HG02840 (cell line): ENCODE measurements around the gene MDN1.

Experiments
- ATAC-seq: cut with Tn5 transposase; IDR thresholded peaks from one replicate; pipeline ENCODE4 v1.9.1; 2021; ENCODE audit warnings: mild to moderate bottlenecking, moderate library complexity, moderate number of reproducible peaks; ENCODE audit not compliant: unreplicated experiment, low FRiP score

The MDN1 gene

GRCh38 chr6:89616531-89616930 is 203.1 kb downstream of the MDN1 start:
- ATAC-seq = no peak

- no peak for ATAC-seq
Observed at GRCh38 chr6:89615882-89616281, 203.7 kb downstream of the MDN1 start.

- ATAC-seq = no peak
Observed at GRCh38 chr6:89613790-89614189, 205.8 kb downstream of the MDN1 start.

GRCh38 chr6:89612121-89612520 is 207.5 kb downstream of the MDN1 start:
- ATAC-seq = no peak

- no peak for ATAC-seq
Observed at GRCh38 chr6:89611666-89612065, 207.9 kb downstream of the MDN1 start.

- ATAC-seq = no peak
Observed at GRCh38 chr6:89610149-89610642, 209.4 kb downstream of the MDN1 start.

GRCh38 chr6:89605861-89606260 is 213.7 kb downstream of the MDN1 start:
- ATAC-seq = no peak

- ATAC-seq = no peak
Observed at GRCh38 chr6:89604653-89605052, 214.9 kb downstream of the MDN1 start.

- no peak for ATAC-seq
Observed at GRCh38 chr6:89602166-89602565, 217.4 kb downstream of the MDN1 start.

- no peak for ATAC-seq
Observed at GRCh38 chr6:89599727-89600126, 219.9 kb downstream of the MDN1 start.

- no peak for ATAC-seq
Observed at GRCh38 chr6:89597988-89598387, 221.6 kb downstream of the MDN1 start.

GRCh38 chr6:89597372-89597771 is 222.2 kb downstream of the MDN1 start:
- no peak for ATAC-seq

GRCh38 chr6:89596484-89596883 is 223.1 kb downstream of the MDN1 start:
- no peak for ATAC-seq

GRCh38 chr6:89596056-89596455 is 223.5 kb downstream of the MDN1 start:
- peak; percentile 88 for ATAC-seq
